Stimulated activated CD8-positive, alpha-beta memory T cell treated with anti-CD3 and anti-CD28 coated beads, Interleukin-12 subunit alpha, Interleukin-12 subunit beta, amount 100 ng/mL, for 24 hours (primary cell): Measurements from ENCODE around the gene ARFGAP1.

Source experiments
- DNase-seq: peaks from one replicate; pipeline ENCODE4 v3.0.0-alpha.2; 2020; ENCODE audit errors: extremely low read depth

ARFGAP1 gene

GRCh38 chr20:63272105-63273058 is at the start of gene ARFGAP1:
TSS of gene ARFGAP1 (plus strand) at chr20:63272813. CDS start at chr20:63275581, 2,768 bp downstream.
- DNase-seq, result peak; percentile 85

GRCh38 chr20:63223121-63223825 is 49.3 kb upstream of the ARFGAP1 start:
- peak; percentile 16 for DNase-seq

- DNase-seq, result no peak
These were observed 48.8 kb upstream of the ARFGAP1 start for GRCh38 chr20:63223826-63224207.

- DNase-seq, result no peak
These were observed 48.1 kb upstream of the ARFGAP1 start for GRCh38 chr20:63224412-63225081.

- DNase-seq, result no peak
These were observed 47.5 kb upstream of the ARFGAP1 start for GRCh38 chr20:63225082-63225454.

- DNase-seq, result no peak
These were observed 46.3 kb upstream of the ARFGAP1 start for GRCh38 chr20:63226042-63226943.

GRCh38 chr20:63227260-63227659 is 45.4 kb upstream of the ARFGAP1 start:
- no peak for DNase-seq

- DNase-seq, result no peak
These were observed 43.8 kb upstream of the ARFGAP1 start for GRCh38 chr20:63228806-63229205.

GRCh38 chr20:63230800-63231268 is 41.8 kb upstream of the ARFGAP1 start:
- no peak for DNase-seq

- no peak for DNase-seq
These were observed 40.2 kb upstream of the ARFGAP1 start for GRCh38 chr20:63232235-63233060.

GRCh38 chr20:63233061-63233344 is 39.6 kb upstream of the ARFGAP1 start:
- DNase-seq, result no peak

- DNase-seq, result no peak
These were observed 38.7 kb upstream of the ARFGAP1 start for GRCh38 chr20:63233924-63234323.

GRCh38 chr20:63234693-63235398 is 37.8 kb upstream of the ARFGAP1 start:
- DNase-seq, result no peak

GRCh38 chr20:63235399-63235983 is 37.1 kb upstream of the ARFGAP1 start, which contains the start of gene BIRC7:
TSS of gene BIRC7 (plus strand) at chr20:63235905. CDS start at chr20:63236097, 192 bp downstream.
- DNase-seq, result no peak

- no peak for DNase-seq
These were observed 36.3 kb upstream of the ARFGAP1 start for GRCh38 chr20:63236116-63236837.

- DNase-seq, result no peak
These were observed 34.6 kb upstream of the ARFGAP1 start for GRCh38 chr20:63238031-63238430.

- DNase-seq, result no peak
These were observed 34.0 kb upstream of the ARFGAP1 start for GRCh38 chr20:63238514-63239125.

GRCh38 chr20:63239431-63239830 is 33.2 kb upstream of the ARFGAP1 start:
- DNase-seq, result no peak
